ENCODE data around the gene ZHX3.
"Not testable (repeated sequence)": the region's sequence is repeated elsewhere in the genome, so short reads cannot be mapped to it uniquely, and the experiment has no call there.

ZHX3 gene

DNA sequence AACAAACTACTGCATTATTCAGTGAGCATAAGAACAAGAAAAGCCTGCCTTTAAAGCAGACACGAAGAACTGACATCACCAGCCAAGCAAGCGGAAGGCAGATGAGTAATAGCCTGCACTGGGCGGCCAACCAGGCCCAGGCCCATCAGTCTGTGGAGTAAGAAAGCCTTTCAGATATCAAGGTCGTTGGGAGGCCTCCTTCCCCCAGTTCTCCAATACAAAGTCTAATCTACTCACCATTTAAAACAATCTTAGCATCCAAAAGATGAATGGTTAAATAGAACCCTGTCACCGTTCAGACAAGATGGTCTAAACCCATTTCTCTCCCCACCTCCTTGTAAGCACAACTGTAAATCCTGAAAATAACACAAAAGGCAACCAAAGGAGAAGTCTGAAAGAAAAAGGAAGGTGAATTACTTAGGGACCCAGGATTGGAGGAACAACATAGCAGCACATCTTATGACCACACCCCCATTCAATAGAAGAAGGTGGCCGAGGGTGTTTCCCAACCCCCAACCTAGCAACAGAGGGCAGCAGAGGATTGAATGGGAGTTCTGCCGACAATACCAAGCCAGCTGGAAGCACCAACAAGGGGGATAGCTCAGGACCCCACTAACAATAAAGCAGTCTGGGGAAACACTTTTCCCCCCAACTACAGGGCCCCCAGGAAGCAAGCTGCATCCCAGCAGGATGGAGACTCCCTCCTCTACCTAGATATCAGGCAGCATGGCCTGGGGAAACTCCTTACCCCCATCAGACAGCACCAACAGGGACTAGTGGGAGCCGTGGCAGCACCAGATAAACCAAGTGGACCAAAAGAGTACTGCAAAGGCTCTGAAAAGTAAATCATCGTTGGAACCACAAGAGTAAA, 67.9 kb downstream of the ZHX3 start:
- no peak for DNase-seq

DNA sequence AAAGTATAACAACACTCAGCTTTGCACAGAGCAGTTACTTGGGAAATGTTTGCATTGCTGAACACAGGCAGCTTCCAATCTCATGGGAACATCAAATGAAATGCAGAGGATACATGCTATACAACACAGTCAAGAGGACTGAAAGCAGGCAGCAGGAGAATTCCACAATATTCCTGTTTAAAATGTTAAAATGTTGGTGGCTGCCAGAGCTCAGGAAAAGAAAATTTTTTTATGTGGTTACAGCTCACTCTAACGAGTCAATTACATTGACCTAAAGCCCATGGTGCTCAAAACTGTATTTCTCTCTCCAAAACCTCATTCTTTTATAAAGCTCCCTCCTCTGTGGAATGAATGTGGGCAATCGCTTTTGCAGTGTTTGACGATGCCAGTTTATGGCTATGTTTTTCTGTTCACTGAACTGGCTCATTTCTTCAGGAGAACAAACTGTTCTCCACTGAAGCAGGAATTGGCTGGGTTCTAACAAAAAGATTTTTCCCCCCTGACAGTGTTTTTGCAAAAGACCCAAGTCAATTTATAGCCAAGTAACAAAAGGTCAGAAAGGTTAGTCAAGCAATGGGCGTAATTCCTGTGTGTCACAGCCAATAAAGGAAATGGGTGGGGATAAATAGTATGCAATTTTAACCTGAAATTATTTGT, 69.0 kb downstream of the ZHX3 start:
- no peak for DNase-seq

DNA sequence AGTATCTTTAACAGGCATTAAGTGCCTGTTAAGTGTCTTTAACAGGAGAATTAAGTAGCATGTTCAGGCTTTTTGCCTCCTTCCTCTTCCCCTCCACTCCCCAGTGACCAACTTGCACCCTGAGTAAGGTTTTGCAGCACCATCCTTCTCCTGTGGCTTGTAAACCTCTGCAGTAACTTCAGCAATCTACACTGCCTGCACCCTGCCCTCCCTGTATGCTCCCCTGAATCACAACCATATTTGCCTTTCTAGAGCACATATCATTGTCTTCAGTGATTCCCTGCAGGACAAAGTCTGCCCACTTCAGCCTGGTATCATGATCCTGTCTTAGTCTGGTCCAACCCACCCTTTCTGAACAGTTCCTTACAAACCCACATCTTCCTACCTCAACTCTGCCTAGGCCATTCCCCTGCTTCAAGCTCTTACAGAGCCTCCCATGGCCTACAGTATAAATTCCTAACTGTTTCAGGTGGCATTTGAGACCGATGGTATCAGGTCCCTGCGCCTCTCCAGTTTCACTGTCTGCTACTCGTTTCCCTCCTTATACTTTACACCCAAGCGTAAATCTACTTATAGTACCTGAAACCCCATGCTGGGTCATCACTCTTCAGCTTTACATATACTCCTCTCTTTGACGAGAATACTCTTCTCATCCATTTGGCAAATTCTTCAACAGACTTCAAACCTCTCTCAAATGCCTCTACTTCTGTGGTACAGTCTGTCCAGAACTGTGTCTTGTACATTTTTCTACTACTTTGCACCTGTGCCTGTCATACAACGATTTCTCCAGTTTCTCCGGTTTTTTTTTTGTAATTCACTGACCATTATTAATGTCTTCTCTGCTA, 69.8 kb downstream of the ZHX3 start:
- no peak for DNase-seq

GRCh38 chr20:41245086-41245707, 72.3 kb downstream of the ZHX3 start:
- DNase-seq: no peak

GRCh38 chr20:41242807-41243206, 74.7 kb downstream of the ZHX3 start:
- no peak for DNase-seq

- no peak for DNase-seq
These were observed 75.2 kb downstream of the ZHX3 start for GRCh38 chr20:41242352-41242751.

- not testable (repeated sequence) for DNase-seq
These were observed 80.3 kb downstream of the ZHX3 start for GRCh38 chr20:41237233-41237632.

DNA sequence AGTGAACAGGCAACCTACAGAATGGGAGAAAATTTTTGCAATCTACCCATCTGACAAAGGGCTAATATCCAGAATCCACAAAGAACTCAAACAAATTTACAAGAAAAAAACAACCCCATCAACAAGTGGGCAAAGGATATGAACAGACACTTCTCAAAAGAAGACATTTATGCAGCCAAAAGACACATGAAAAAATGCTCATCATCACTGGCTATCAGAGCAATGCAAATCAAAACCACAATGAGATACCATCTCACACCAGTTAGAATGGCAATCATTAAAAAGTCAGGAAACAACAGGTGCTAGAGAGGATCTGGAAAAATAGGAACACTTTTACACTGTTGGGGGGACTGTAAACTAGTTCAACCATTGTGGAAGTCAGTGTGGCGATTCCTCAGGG, 80.7 kb downstream of the ZHX3 start:
- DNase-seq: not testable (repeated sequence)

GRCh38 chr20:41234546-41234945, 83.0 kb downstream of the ZHX3 start:
- DNase-seq: no peak

DNA sequence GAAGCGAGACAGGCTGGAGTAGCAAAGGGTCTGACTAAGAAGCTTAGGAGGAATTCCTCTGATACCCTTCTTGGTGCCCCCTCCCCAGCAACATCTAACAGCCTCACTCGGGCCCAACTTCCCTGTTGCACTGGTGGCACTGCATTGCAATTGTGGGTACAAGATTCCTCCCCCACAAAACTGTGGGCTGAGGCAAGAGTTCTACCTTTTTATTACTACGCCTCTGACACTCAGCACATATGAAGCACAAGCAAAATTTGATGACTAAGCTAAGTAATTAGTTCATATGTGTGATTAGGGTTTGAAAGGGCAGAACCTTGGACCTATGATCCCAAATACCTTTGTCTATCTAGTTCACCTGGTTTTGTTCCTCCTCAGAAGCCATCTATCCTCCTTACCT, 83.5 kb downstream of the ZHX3 start:
- DNase-seq: no peak

GRCh38 chr20:41232973-41233926, 84.3 kb downstream of the ZHX3 start:
- DNase-seq: no peak

- no peak for DNase-seq
These were observed 86.4 kb downstream of the ZHX3 start for GRCh38 chr20:41231136-41231535.

DNA sequence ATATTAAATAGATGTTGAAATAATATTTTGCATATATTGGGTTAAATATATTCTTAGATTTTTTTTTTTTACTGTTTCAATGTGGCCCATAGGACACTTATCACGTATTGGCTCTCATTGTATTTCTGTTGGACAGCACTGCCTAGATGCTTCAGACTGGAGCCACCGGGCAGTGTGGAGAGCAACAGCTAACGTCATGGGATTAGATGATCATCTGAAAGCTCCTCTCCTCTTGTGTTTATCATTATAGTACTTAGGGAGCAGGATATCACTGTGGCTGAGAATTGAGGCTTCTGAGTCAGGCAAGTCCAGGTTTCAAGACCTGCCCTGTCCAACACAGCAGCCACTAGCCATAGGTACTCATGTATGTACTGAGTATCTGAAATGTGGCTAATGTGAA, 87.4 kb downstream of the ZHX3 start:
- no peak for DNase-seq

DNA sequence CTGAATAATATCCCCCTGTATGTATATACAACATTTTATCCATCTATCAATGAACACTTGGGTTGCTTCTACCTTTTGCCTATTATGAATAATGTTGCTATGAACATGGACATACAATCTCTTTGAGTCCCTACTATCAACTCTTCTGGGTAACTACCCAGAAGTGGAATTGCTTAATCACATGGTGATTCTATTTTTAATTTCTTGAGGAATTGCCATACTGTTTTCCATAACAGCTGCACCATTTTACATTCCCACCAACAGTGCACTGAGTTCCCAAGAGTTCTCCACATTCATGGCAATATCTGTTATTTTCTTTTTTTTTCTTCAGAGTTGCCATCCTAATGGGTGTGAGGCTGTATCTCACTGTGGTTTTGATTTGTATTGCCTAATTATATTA, 88.3 kb downstream of the ZHX3 start:
- DNase-seq: no peak

DNA sequence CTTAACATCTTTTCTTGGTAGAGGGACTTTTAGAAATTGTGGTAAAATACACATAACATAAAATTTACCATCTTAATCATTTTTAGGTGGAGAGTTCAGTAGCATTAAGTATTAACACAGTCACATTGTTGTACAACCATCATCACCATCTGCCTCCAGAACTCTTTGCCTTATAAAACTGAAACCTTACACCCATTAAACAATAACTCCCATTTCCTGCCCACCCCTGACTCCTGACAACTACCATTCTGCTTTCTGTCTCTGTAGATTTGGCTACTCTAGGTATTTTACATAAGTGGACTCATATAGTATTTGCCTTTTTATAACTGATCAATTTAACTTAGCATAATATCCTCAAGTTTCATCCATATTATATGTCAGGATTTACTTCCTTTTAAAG, 88.7 kb downstream of the ZHX3 start:
- DNase-seq: no peak

GRCh38 chr20:41226426-41226825, 91.1 kb downstream of the ZHX3 start:
- DNase-seq: no peak

GRCh38 chr20:41225091-41225490, 92.4 kb downstream of the ZHX3 start:
- no peak for DNase-seq

- no peak for DNase-seq
These were observed 93.2 kb downstream of the ZHX3 start for GRCh38 chr20:41224281-41224680.

- DNase-seq: no peak
These were observed 94.4 kb downstream of the ZHX3 start for GRCh38 chr20:41223112-41223511.

DNA sequence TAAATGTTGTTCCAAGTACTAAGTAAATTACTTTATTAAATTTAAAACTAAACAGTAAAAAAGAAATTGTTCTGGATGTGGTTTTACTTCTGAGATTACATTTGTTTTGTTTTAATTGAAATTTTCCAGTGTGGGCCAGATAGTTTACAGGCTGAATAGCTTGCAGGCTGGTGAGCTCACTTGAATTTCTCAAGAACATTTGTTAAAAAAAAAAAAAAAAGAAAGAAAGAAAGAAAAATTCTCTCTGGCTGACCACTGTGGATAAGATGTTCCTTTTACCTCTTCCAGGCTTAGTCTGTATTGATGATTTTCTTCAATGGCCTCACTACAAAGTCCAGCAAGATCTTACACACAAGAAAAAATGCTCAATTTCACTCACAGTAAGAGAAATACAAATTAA, 94.8 kb downstream of the ZHX3 start:
- DNase-seq: no peak

- DNase-seq: no peak
These were observed 95.2 kb downstream of the ZHX3 start for GRCh38 chr20:41222296-41222695.
